Measurements from ENCODE around the gene RALGPS1. TPM values are rescaled to one million over a fixed set of nuclear protein-coding genes. Genes with fewer than 3 reads are reported as not detected.

Gene RALGPS1
- total and polyA plus RNA-seq, 2 of the 8 experiments (the other 6 are each of a cell fraction or from before 2014, with no cell fraction given) = 20.0 to 23.5 TPM

GRCh38 chr9:127147251-127147650 is 232.7 kb downstream of the RALGPS1 start:
- Histone ChIP-seq H3K4me3 (ENCODE audit: extremely low read depth in 1 of 4, insufficient read depth in 2 of 4, low read depth in 3 of 4, low read length in 4 of 4) (no peak overlapping the region), H4K8ac (ENCODE audit: extremely low read depth, insufficient read depth, low read length) (no peak overlapping the region), H2AK5ac (ENCODE audit: low read depth, low read length) (no peak overlapping the region), H3K9ac (replicated peaks in 1 of 4; ENCODE audit: extremely low read depth in 1 of 4, low read depth in 3 of 4, low read length in 3 of 4) (no peak overlapping the region), H3K4me2 (ENCODE audit: insufficient read depth in 1 of 2, low read depth in 2 of 2, low read length in 2 of 2) (no peak overlapping the region), H3K9me3 (ENCODE audit: insufficient read depth in 2 of 2, low read depth in 1 of 2, low read length in 1 of 2) (no peaks in the 10 kb centered on the region), H2BK20ac (ENCODE audit: low read length) (no peak overlapping the region), H3K36me3 (ENCODE audit: control insufficient read depth in 2 of 4, insufficient read depth in 4 of 4, low read length in 3 of 4) (no peaks in the 10 kb centered on the region), H3K4me1 (replicated peaks in 1 of 4; ENCODE audit: control insufficient read depth in 3 of 4, insufficient read depth in 4 of 4, low read length in 3 of 4) (peaks cover 0 to 5% (median 2%) of the 10 kb centered on the region in 4 experiments; a peak in 5 of 7 replicates), H3K23ac (ENCODE audit: insufficient read length) (no peak overlapping the region), H3K27me3 (replicated peaks in 1 of 4; ENCODE audit: control insufficient read depth in 3 of 4, extremely low read depth in 1 of 4, insufficient read depth in 3 of 4, low read length in 3 of 4) (no peaks in the 10 kb centered on the region), H2BK12ac (ENCODE audit: low read depth, low read length) (no peak overlapping the region), H4K20me1 (replicated peaks in 1 of 2; ENCODE audit: control insufficient read depth in 1 of 2, insufficient read depth in 2 of 2, low read length in 2 of 2) (no peaks in the 10 kb centered on the region), H4K91ac (replicated peaks; ENCODE audit: insufficient read length, low read length) (no peak overlapping the region), H3K56ac (replicated peaks; ENCODE audit: insufficient read length, low read depth, low read length) (no peak overlapping the region), H3K23me2 (ENCODE audit: low read depth, low read length) (no peaks in the 10 kb centered on the region), H3K27ac (ENCODE audit: low read depth, low read length) (no peak overlapping the region), H2BK120ac (replicated peaks; ENCODE audit: low read depth, low read length) (no peak overlapping the region), H2AFZ (ENCODE audit: low read length) (no peak overlapping the region), H3K4ac (replicated peaks; ENCODE audit: insufficient read length, low read depth, low read length) (no peak overlapping the region), H3K18ac (ENCODE audit: extremely low read depth, low read length) (no peak overlapping the region), H3K14ac (ENCODE audit: insufficient read length) (no peak overlapping the region), H3K79me2 (ENCODE audit: control insufficient read depth in 1 of 2, insufficient read depth in 2 of 2, low read length in 2 of 2) (no peaks in the 10 kb centered on the region), H2BK5ac (ENCODE audit: low read depth, low read length) (no peak overlapping the region), H3K79me1 (ENCODE audit: low read depth, low read length) (no peaks in the 10 kb centered on the region), H2BK15ac (ENCODE audit: low read length) (no peak overlapping the region), H4K5ac (ENCODE audit: insufficient read length, low read depth, low read length) (no peak overlapping the region)
- ChIA-PET CTCF (ENCODE audit: partially characterized antibody) (interaction anchor here (0.6 to 2.2 kb wide), 8 partner anchors 12 to 212 kb away, joined by 3 to 7 read pairs (median 4); no protein-coding TSS in a partner anchor), POLR2A (ENCODE audit: partially characterized antibody) (no interaction called here)
- WGBS, 2 experiments (ENCODE audit: extremely low coverage in 1 of 2, insufficient coverage in 1 of 2, insufficient read length in 1 of 2, insufficient replicate concordance in 2 of 2, low coverage in 1 of 2, low lambda C conversion rate in 2 of 2, missing lambda C conversion rate in 1 of 2) = 93% methylated on average over 2 of the region's 2 CpGs; no CpG with 5 or more reads in 1 of the 2 experiments
- no peak for DNase-seq (ENCODE audit: low read depth in 1 of 2, low spot score in 2 of 2)
- FAIRE-seq = no peak
- TF ChIP-seq SP1 (IDR thresholded peaks at IDR 0.05; ENCODE audit: low read depth, low read length) = no peak
- TF ChIP-seq CTCF (IDR thresholded peaks at IDR 0.05; ENCODE audit: control extremely low read depth in 1 of 3, insufficient read depth in 1 of 3, low read depth in 1 of 3, low read length in 3 of 3) = no peak

Data from H1 (cell line).